ENCODE results near the gene OPCML. TPM values are rescaled to one million over a fixed set of nuclear protein-coding genes. Genes with fewer than 3 reads are reported as not detected.

The OPCML gene
- total RNA-seq, 1 donor from 2014 or later, result not detected

- Histone ChIP-seq H3K27ac (no peak overlapping the region), H3K36me3 (no peaks in the 10 kb centered on the region), H3K27me3 (no peaks in the 10 kb centered on the region), H3K9me3 (no peaks in the 10 kb centered on the region), H3K4me1 (no peaks in the 10 kb centered on the region), H3K4me3 (no peak overlapping the region)
- no peak for DNase-seq (ENCODE audit: extremely low spot score in 2 of 2)
- intact Hi-C loops (cut with DNase I), result no loop called here
- TF ChIP-seq POLR2A (IDR thresholded peaks at IDR 0.05) (no peak), CTCF (IDR thresholded peaks at IDR 0.05) (no peak), POLR2AphosphoS5 (IDR thresholded peaks at IDR 0.05; ENCODE audit: insufficient read depth in 1 of 2, low read depth in 1 of 2) (no peak)
These were observed 229.0 kb downstream of the OPCML start for GRCh38 chr11:133303262-133303661.

GRCh38 chr11:133302056-133302455 is 230.2 kb downstream of the OPCML start:
- TF ChIP-seq POLR2AphosphoS5 (IDR thresholded peaks at IDR 0.05; ENCODE audit: insufficient read depth in 1 of 2, low read depth in 1 of 2), result no peak
- TF ChIP-seq CTCF (IDR thresholded peaks at IDR 0.05), result no peak
- no peak for TF ChIP-seq POLR2A (IDR thresholded peaks at IDR 0.05)
- no peaks in the 10 kb centered on the region for H3K27me3 ChIP-seq
- no peak overlapping the region for H3K4me3 ChIP-seq
- no peaks in the 10 kb centered on the region for H3K4me1 ChIP-seq
- H3K36me3 ChIP-seq, result no peaks in the 10 kb centered on the region
- no peak overlapping the region for H3K27ac ChIP-seq
- no peak for DNase-seq (ENCODE audit: extremely low spot score in 2 of 2)
- intact Hi-C loops (cut with DNase I), result no loop called here
- no peaks in the 10 kb centered on the region for H3K9me3 ChIP-seq

- DNase-seq (ENCODE audit: extremely low spot score in 2 of 2), result no peak
- no peaks in the 10 kb centered on the region for H3K4me1 ChIP-seq
- H3K9me3 ChIP-seq, result no peaks in the 10 kb centered on the region
- intact Hi-C loops (cut with DNase I), result no loop called here
- H3K4me3 ChIP-seq, result no peak overlapping the region
- no peak overlapping the region for H3K27ac ChIP-seq
- H3K27me3 ChIP-seq, result no peaks in the 10 kb centered on the region
- no peaks in the 10 kb centered on the region for H3K36me3 ChIP-seq
- TF ChIP-seq POLR2A (IDR thresholded peaks at IDR 0.05) (no peak), POLR2AphosphoS5 (IDR thresholded peaks at IDR 0.05; ENCODE audit: insufficient read depth in 1 of 2, low read depth in 1 of 2) (no peak), CTCF (IDR thresholded peaks at IDR 0.05) (no peak)
These were observed 231.6 kb downstream of the OPCML start for GRCh38 chr11:133300666-133301065.

GRCh38 chr11:133291780-133292179 is 240.5 kb downstream of the OPCML start:
- H3K27me3 ChIP-seq, result no peaks in the 10 kb centered on the region
- H3K4me1 ChIP-seq, result no peaks in the 10 kb centered on the region
- no peak overlapping the region for H3K27ac ChIP-seq
- H3K36me3 ChIP-seq, result no peaks in the 10 kb centered on the region
- TF ChIP-seq POLR2AphosphoS5 (IDR thresholded peaks at IDR 0.05; ENCODE audit: insufficient read depth in 1 of 2, low read depth in 1 of 2), result no peak
- TF ChIP-seq CTCF (IDR thresholded peaks at IDR 0.05), result no peak
- no peak for TF ChIP-seq POLR2A (IDR thresholded peaks at IDR 0.05)
- intact Hi-C loops (cut with DNase I), result no loop called here
- H3K9me3 ChIP-seq, result no peaks in the 10 kb centered on the region
- H3K4me3 ChIP-seq, result no peak overlapping the region
- DNase-seq (ENCODE audit: extremely low spot score in 2 of 2), result no peak

GRCh38 chr11:133285359-133285758 is 246.9 kb downstream of the OPCML start:
- DNase-seq (ENCODE audit: extremely low spot score in 2 of 2), result no peak
- intact Hi-C loops (cut with DNase I), result no loop called here
- Histone ChIP-seq H3K36me3 (no peaks in the 10 kb centered on the region), H3K27ac (no peak overlapping the region), H3K4me1 (no peaks in the 10 kb centered on the region), H3K9me3 (no peaks in the 10 kb centered on the region), H3K27me3 (no peaks in the 10 kb centered on the region), H3K4me3 (no peak overlapping the region)
- TF ChIP-seq CTCF (IDR thresholded peaks at IDR 0.05), result no peak
- TF ChIP-seq POLR2AphosphoS5 (IDR thresholded peaks at IDR 0.05; ENCODE audit: insufficient read depth in 1 of 2, low read depth in 1 of 2), result no peak
- TF ChIP-seq POLR2A (IDR thresholded peaks at IDR 0.05), result no peak

All from vagina (tissue), 2 donors.